CD4-positive, alpha-beta T cell (primary cell): Measurements from ENCODE around the gene CEACAM5. TPM values are rescaled to one million over a fixed set of nuclear protein-coding genes. Genes with fewer than 3 reads are reported as not detected.

ENCODE experiments used
- ATAC-seq: fragments of 200-7000 bp; cut with Tn5 transposase; one replicate; pipeline ENCODE4 v1.10.0; 2022; ENCODE audit warnings: mild to moderate bottlenecking; ENCODE audit not compliant: poor library complexity
- CTCF ChIA-PET: fragments of 350-600 bp; sonication (Branson Sonifier 250); formaldehyde crosslinking; loops from one replicate; lab custom pipeline; 2021; ENCODE audit warnings: antibody characterized with exemption, inconsistent platforms; lab: Charles Lee
- POLR2A ChIA-PET: fragments of 350-600 bp; sonication (Branson Sonifier 250); formaldehyde crosslinking; loops from one replicate; lab custom pipeline; 2021; ENCODE audit warnings: antibody characterized with exemption, inconsistent platforms; lab: Charles Lee
- DNase-seq, 14 experiments: peaks; one replicate each; pipeline ENCODE4 v3.0.0-alpha.2; 2013 to 2020; ENCODE audit warnings: mixed read lengths in 2 of 14
- H3K27ac ChIP-seq, 2 donors: one replicate each; pipeline versions ENCODE4 v1.5.1 to v1.7.0; 2013; ENCODE audit warnings: low read length in 2 of 2, low read depth in 1 of 2, mild to moderate bottlenecking in 1 of 2
- H3K27me3 ChIP-seq, 2 experiments: 1 replicate in 1 of 2; 2 replicates in 1 of 2; pipeline versions ENCODE4 v1.6.1 to v1.7.0; 2013; ENCODE audit warnings: low read length in 2 of 2, control low read depth in 1 of 2, mild to moderate bottlenecking in 1 of 2, moderate library complexity in 1 of 2; ENCODE audit not compliant: insufficient read depth in 2 of 2, control insufficient read depth in 1 of 2
- H3K36me3 ChIP-seq: one replicate; pipeline ENCODE4 v1.6.1; 2013; ENCODE audit warnings: low read length, control low read depth; ENCODE audit not compliant: insufficient read depth
- H3K4me1 ChIP-seq: one replicate; pipeline ENCODE4 v1.6.1; 2013; ENCODE audit warnings: low read length, control low read depth; ENCODE audit not compliant: insufficient read depth
- H3K4me3 ChIP-seq: one replicate; pipeline ENCODE4 v1.5.1; 2013; ENCODE audit warnings: mild to moderate bottlenecking, low read length, moderate library complexity
- H3K9me3 ChIP-seq, 2 experiments: 1 replicate in 1 of 2; 2 replicates in 1 of 2; pipeline versions ENCODE4 v1.6.1 to v1.7.0; 2013; ENCODE audit warnings: low read length in 2 of 2, mild to moderate bottlenecking in 2 of 2, control low read depth in 1 of 2, moderate library complexity in 1 of 2; ENCODE audit not compliant: control insufficient read depth in 1 of 2, insufficient read depth in 1 of 2
- H3K27ac Mint-ChIP-seq: one replicate; pipeline ENCODE4 v1.8.0; 2020; ENCODE audit warnings: mixed read lengths
- H3K27me3 Mint-ChIP-seq: one replicate; pipeline ENCODE4 v1.8.0; 2021; ENCODE audit warnings: mixed read lengths
- H3K36me3 Mint-ChIP-seq: one replicate; pipeline ENCODE4 v1.8.0; 2021; ENCODE audit warnings: low read depth, mixed read lengths
- H3K4me1 Mint-ChIP-seq: one replicate; pipeline ENCODE4 v1.8.0; 2021; ENCODE audit warnings: low read depth, mixed read lengths
- H3K4me3 Mint-ChIP-seq: one replicate; pipeline ENCODE4 v1.8.0; 2020; ENCODE audit warnings: mild to moderate bottlenecking, mixed read lengths
- H3K9me3 Mint-ChIP-seq: one replicate; pipeline ENCODE4 v1.8.0; 2020; ENCODE audit warnings: mixed read lengths
- intact Hi-C, 2 experiments: fragments of 100-400 bp; cut with DNase I in 1 of 2; cut with micrococcal nuclease in 1 of 2; formaldehyde crosslinking; loops; one replicate each; pipeline versions ENCODE4 v1.15.1 to v1.9.0; 2023 to 2025; cut with DNase I, micrococcal nuclease
- total RNA-seq, 174 experiments: library from RNA in 2 of 174; stranded (reverse) in 2 of 174; gene quantifications; one replicate each; pipeline ENCODE4 v1.2.3 and lab custom pipeline; 2021 to 2026
- TF ChIP-seq, protein P1 (sequence below): fragments of 200-600 bp; IDR thresholded peaks from one replicate; pipeline ENCODE4 v1.8.0; 2022; ENCODE audit warnings: antibody characterized with exemption, mild to moderate bottlenecking

Gene CEACAM5
- total RNA-seq, 2 experiments from 2014 or later, result not detected

GRCh38 chr19:41771410-41771809 lies 63.0 kb downstream of the CEACAM5 start:
- intact Hi-C loops, result no loop called here
- no peak for ATAC-seq
- no peak overlapping the region for H3K4me3 Mint-ChIP-seq
- Histone ChIP-seq H3K36me3 (no peaks in the 10 kb centered on the region), H3K4me3 (no peak overlapping the region), H3K27ac (no peak overlapping the region), H3K27me3 (peaks cover 2 to 12% of the 10 kb centered on the region in 2 experiments), H3K9me3 (no peaks in the 10 kb centered on the region), H3K4me1 (peaks cover 33% of the 10 kb centered on the region)
- H3K27ac Mint-ChIP-seq, result no peak overlapping the region
- CTCF ChIA-PET, result interaction anchor here (3.5 kb wide), 1 partner anchor 18 kb away, joined by 19 read pairs; no protein-coding TSS in a partner anchor
- H3K4me1 Mint-ChIP-seq, result peaks cover 44% of the 10 kb centered on the region
- H3K36me3 Mint-ChIP-seq, result no peaks in the 10 kb centered on the region
- POLR2A ChIA-PET, result no interaction called here
- TF ChIP-seq, protein P1, sequence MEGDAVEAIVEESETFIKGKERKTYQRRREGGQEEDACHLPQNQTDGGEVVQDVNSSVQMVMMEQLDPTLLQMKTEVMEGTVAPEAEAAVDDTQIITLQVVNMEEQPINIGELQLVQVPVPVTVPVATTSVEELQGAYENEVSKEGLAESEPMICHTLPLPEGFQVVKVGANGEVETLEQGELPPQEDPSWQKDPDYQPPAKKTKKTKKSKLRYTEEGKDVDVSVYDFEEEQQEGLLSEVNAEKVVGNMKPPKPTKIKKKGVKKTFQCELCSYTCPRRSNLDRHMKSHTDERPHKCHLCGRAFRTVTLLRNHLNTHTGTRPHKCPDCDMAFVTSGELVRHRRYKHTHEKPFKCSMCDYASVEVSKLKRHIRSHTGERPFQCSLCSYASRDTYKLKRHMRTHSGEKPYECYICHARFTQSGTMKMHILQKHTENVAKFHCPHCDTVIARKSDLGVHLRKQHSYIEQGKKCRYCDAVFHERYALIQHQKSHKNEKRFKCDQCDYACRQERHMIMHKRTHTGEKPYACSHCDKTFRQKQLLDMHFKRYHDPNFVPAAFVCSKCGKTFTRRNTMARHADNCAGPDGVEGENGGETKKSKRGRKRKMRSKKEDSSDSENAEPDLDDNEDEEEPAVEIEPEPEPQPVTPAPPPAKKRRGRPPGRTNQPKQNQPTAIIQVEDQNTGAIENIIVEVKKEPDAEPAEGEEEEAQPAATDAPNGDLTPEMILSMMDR, result no peak
- DNase-seq, result no peak
- H3K27me3 Mint-ChIP-seq, result peaks cover 76% of the 10 kb centered on the region
- no peaks in the 10 kb centered on the region for H3K9me3 Mint-ChIP-seq

DNA sequence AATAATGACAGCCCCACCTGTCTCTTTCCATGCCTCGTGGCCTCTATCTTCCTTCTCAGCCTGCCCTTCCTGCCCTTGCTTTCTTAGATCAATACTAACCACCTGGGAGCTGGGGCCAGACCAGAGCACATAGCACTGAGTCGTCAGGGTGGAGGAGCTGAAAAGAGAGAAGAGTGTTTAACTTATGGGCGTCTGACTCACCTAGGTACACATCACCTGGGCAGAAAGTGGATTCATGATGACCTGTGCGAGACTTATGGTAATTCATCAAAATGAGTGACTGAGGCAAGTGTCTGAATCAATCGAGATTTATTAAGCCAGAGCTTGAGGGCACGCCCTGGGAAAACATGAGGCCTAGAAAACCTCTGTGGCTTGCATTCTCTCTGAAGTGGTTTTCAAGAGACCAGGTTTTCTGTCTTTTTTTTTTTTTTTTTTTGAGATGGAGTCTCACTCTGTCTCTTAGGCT lies 66.1 kb downstream of the CEACAM5 start:
- Histone ChIP-seq H3K36me3 (no peaks in the 10 kb centered on the region), H3K9me3 (no peaks in the 10 kb centered on the region), H3K27me3 (peaks cover 3 to 27% of the 10 kb centered on the region in 2 experiments), H3K4me3 (no peak overlapping the region), H3K4me1 (peaks cover 33% of the 10 kb centered on the region), H3K27ac (no peak overlapping the region)
- Mint-ChIP-seq H3K27me3 (peaks cover 87% of the 10 kb centered on the region), H3K9me3 (no peaks in the 10 kb centered on the region), H3K27ac (peak overlapping the region; percentile 6), H3K36me3 (no peaks in the 10 kb centered on the region), H3K4me3 (peak overlapping the region; percentile 70), H3K4me1 (peaks cover 44% of the 10 kb centered on the region)
- DNase-seq (peak in 13 of 14 experiments; percentile 18 to 86 (median 33)), ATAC-seq (peak; percentile 83)
- POLR2A ChIA-PET, result interaction anchor here (0.6 to 1.5 kb wide), 7 partner anchors 10 to 1778 kb away, joined by 3 to 10 read pairs (median 3); partner anchors contain the start of gene RPS19
- CTCF ChIA-PET, result interaction anchor here (0.7 to 2.0 kb wide), 8 partner anchors 10 to 423 kb away, joined by 3 to 7 read pairs (median 4); no protein-coding TSS in a partner anchor
- TF ChIP-seq, protein P1, result no peak
- intact Hi-C loops, result loop anchor here in 1 of 2 experiments (1.0 kb wide), 1 partner anchor 11 kb away; no protein-coding TSS in a partner anchor

- peaks cover 11 to 35% of the 10 kb centered on the region in 2 experiments for H3K27me3 ChIP-seq
- H3K36me3 Mint-ChIP-seq, result no peaks in the 10 kb centered on the region
- DNase-seq (no peak), ATAC-seq (no peak)
- peaks cover 33% of the 10 kb centered on the region for H3K4me1 ChIP-seq
- H3K9me3 Mint-ChIP-seq, result no peaks in the 10 kb centered on the region
- H3K4me3 Mint-ChIP-seq, result no peak overlapping the region
- H3K4me3 ChIP-seq, result no peak overlapping the region
- TF ChIP-seq, protein P1, result no peak
- peaks cover 93% of the 10 kb centered on the region for H3K27me3 Mint-ChIP-seq
- POLR2A ChIA-PET, result interaction anchor here (1.8 kb wide), 1 partner anchor 24 kb away, joined by 4 read pairs; no protein-coding TSS in a partner anchor
- H3K27ac ChIP-seq, result no peak overlapping the region
- no peaks in the 10 kb centered on the region for H3K9me3 ChIP-seq
- CTCF ChIA-PET, result interaction anchor here (1.8 to 1.9 kb wide), 2 partner anchors 18 to 23 kb away, joined by 7 to 8 read pairs; no protein-coding TSS in a partner anchor
- peaks cover 42% of the 10 kb centered on the region for H3K4me1 Mint-ChIP-seq
- H3K36me3 ChIP-seq, result no peaks in the 10 kb centered on the region
- intact Hi-C loops, result no loop called here
- H3K27ac Mint-ChIP-seq, result no peak overlapping the region
Measured at GRCh38 chr19:41776700-41777099, 68.3 kb downstream of the CEACAM5 start.

Other genes starting within 250 kb of the CEACAM5 start
- 10 to 100 TPM; 30.7 to 34.9 TPM for gene CEACAM21, start 132.5 kb upstream of the CEACAM5 start, total RNA-seq
- gene CEACAM4, start 81.6 kb upstream of the CEACAM5 start, total RNA-seq, result under 1 TPM; 0.36 to 0.84 TPM
- not detected for gene CEACAM7, start 20.4 kb upstream of the CEACAM5 start, total RNA-seq
- gene CEACAM6, start 46.9 kb downstream of the CEACAM5 start, total RNA-seq, result not detected
- gene CEACAM3, start 88.0 kb downstream of the CEACAM5 start, total RNA-seq, result not detected
- gene LYPD4, start 136.1 kb downstream of the CEACAM5 start, total RNA-seq, result not detected
- not detected for gene DMRTC2, start 136.4 kb downstream of the CEACAM5 start, total RNA-seq
- gene RPS19, start 151.6 kb downstream of the CEACAM5 start, total RNA-seq, result 1,000 to 10,000 TPM; 3,668 to 3,697 TPM
- 1 to 10 TPM; 3.7 to 3.8 TPM for gene CD79A, start 168.7 kb downstream of the CEACAM5 start, total RNA-seq
- 1,000 to 10,000 TPM; 1,019 to 1,047 TPM for gene ARHGEF1, start 174.6 kb downstream of the CEACAM5 start, total RNA-seq
- gene ERFL, start 219.8 kb downstream of the CEACAM5 start, total RNA-seq, result 1 to 10 TPM; 7.7 to 8.9 TPM